GM21381 (cell line): ENCODE measurements around the gene BFSP2.
A peak's percentile ranks its signal among the peaks of the same experiment; 100 is the strongest.

ENCODE experiments used
- ATAC-seq: cut with Tn5 transposase; IDR thresholded peaks from one replicate; pipeline ENCODE4 v1.9.1; 2021; ENCODE audit warnings: mild to moderate bottlenecking, moderate library complexity; ENCODE audit not compliant: unreplicated experiment

The BFSP2 gene

GRCh38 chr3:133413161-133414020 is 13.5 kb downstream of the BFSP2 start:
- no peak for ATAC-seq

- no peak for ATAC-seq
These were observed 14.2 kb downstream of the BFSP2 start for GRCh38 chr3:133414021-133414392.

- ATAC-seq = no peak
These were observed 18.5 kb downstream of the BFSP2 start for GRCh38 chr3:133418361-133418760.

- ATAC-seq = no peak
These were observed 19.5 kb downstream of the BFSP2 start for GRCh38 chr3:133419151-133419909.

- ATAC-seq = peak; percentile 42
These were observed 25.3 kb downstream of the BFSP2 start for GRCh38 chr3:133424937-133425869.

- no peak for ATAC-seq
These were observed 26.0 kb downstream of the BFSP2 start for GRCh38 chr3:133425898-133426297.

GRCh38 chr3:133426721-133427120 is 26.9 kb downstream of the BFSP2 start:
- no peak for ATAC-seq

GRCh38 chr3:133428552-133428951 is 28.7 kb downstream of the BFSP2 start:
- ATAC-seq = no peak

- no peak for ATAC-seq
These were observed 29.2 kb downstream of the BFSP2 start for GRCh38 chr3:133429063-133429462.

GRCh38 chr3:133439563-133439962 is 39.7 kb downstream of the BFSP2 start:
- ATAC-seq = no peak

GRCh38 chr3:133440652-133441051 is 40.8 kb downstream of the BFSP2 start:
- ATAC-seq = no peak

- peak; percentile 81 for ATAC-seq
These were observed 42.0 kb downstream of the BFSP2 start for GRCh38 chr3:133441867-133442270.

GRCh38 chr3:133442518-133442917 is 42.7 kb downstream of the BFSP2 start:
- ATAC-seq = no peak

GRCh38 chr3:133443649-133444422 is 44.0 kb downstream of the BFSP2 start:
- no peak for ATAC-seq

- no peak for ATAC-seq
These were observed 44.5 kb downstream of the BFSP2 start for GRCh38 chr3:133444423-133444774.

GRCh38 chr3:133445108-133445507 is 45.3 kb downstream of the BFSP2 start:
- ATAC-seq = no peak

- no peak for ATAC-seq
These were observed 48.1 kb downstream of the BFSP2 start for GRCh38 chr3:133447750-133448477.

GRCh38 chr3:133448478-133449122 is 48.7 kb downstream of the BFSP2 start:
- peak; percentile 90 for ATAC-seq

GRCh38 chr3:133451309-133451708 is 51.5 kb downstream of the BFSP2 start:
- no peak for ATAC-seq
